Stimulated activated CD4-positive, alpha-beta T cell treated with anti-CD3 and anti-CD28 coated beads, Interleukin-15, amount 100 ng/mL, for 1 hour (primary cell): ENCODE results near the gene KLRC4.
"Not testable (repeated sequence)": the region's sequence is repeated elsewhere in the genome, so short reads cannot be mapped to it uniquely, and the experiment has no call there.

Experiments used
- DNase-seq, 2 donors: peaks; one replicate each; pipeline ENCODE4 v3.0.0-alpha.2; 2020; ENCODE audit warnings: low read depth in 1 of 2, low spot score in 1 of 2

Gene KLRC4

DNA sequence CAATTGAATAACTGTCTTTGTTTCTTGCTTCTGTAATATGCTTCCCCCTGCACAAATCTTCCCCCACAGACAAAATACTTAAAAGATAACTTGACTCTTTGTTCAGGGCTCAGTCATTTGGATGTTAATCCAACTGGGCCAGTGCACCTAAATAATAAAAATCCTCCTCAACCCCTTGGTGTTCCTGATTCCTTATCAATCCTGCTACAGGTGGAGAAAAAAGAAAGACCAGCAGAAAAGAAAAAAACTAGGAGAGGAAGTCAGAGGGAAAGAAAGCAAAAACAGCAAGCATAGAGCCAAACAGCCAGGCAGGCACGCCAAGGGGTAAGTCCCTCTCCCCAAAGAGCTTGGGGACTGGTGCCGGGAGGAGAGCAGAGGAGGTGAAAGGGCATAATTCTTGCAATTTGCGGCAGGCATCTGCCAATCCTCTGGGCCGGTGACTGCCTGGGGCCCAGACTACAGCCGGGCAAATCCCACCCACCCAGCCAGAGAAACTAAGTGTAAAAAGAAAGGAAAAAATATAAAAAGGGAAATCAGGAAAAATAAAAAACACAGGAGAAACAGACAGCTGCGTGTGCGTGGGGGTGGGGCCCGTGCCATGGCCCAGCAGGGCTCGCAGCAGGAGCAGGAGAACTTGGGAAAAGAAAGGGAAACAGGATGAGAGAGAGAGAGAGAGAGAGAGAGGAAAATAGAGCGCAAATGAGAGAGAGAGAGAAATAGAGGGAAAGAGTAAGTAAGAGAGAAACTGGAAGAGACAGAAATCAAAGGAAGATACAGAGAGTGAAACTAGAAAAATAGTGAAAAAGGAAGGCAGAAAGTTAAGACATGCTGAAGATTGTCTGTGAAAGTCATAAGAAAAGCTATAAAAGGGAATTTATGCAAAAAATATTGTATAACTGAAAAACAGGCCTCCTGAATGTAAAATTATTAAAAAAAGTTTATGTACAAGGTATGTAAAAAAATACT lies 41.1 kb downstream of the KLRC4 start:
- no peak for DNase-seq

- DNase-seq, result not testable (repeated sequence)
Observed at GRCh38 chr12:10367714-10368113, 41.8 kb downstream of the KLRC4 start.

DNA sequence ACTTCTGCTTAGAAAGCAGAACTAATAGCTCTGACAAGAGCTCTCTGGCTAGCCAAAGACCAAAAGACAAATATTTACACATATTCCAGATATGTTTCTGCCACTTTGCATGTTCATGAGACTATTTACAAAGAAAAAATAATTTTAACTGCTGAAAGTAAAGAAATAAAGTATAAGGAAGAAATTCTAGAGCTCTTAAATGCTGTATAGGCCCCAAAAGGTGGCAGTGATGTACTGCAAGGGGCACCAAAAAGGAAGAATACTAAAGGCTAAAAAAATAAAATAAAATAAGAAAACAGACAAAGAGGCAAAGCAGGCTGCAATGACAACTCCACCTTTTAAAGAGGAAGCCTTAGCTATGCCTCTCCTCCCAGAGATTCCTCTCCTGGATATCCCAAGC lies 42.7 kb downstream of the KLRC4 start:
- no peak for DNase-seq

DNA sequence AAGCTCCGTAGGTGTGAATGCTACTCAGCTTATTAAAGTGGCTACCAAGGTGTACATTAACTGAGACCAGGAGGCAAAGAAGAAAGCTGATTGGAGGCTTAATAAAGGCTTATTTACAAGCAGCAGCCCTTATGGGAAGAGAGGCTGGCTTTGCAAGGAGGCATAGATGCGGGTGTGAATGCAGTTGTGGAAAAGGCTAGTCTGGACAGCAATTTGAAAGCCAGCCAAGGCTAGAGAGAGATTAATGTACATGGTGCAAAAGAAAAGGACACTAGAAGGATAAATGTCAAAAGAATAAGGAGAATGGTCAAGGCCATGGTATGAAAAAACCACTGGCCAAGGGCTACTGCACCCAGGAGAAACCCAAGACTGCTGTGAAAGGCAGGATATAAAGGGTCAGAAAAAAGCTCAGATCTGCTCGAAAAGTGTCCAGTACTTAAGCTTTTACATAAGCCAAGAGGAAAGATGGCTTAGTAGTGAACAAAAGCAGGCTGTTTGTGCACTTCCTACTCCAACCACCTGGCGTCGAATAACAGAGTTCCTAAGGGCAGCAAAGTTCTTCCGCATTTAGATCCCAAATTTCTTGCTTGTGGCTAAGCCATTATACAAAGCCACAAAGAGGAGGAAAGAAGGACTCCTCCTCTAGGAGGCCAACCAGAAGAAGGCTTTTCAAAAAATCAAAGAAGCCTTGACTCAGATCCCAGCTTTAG lies 43.7 kb downstream of the KLRC4 start:
- no peak for DNase-seq

DNA sequence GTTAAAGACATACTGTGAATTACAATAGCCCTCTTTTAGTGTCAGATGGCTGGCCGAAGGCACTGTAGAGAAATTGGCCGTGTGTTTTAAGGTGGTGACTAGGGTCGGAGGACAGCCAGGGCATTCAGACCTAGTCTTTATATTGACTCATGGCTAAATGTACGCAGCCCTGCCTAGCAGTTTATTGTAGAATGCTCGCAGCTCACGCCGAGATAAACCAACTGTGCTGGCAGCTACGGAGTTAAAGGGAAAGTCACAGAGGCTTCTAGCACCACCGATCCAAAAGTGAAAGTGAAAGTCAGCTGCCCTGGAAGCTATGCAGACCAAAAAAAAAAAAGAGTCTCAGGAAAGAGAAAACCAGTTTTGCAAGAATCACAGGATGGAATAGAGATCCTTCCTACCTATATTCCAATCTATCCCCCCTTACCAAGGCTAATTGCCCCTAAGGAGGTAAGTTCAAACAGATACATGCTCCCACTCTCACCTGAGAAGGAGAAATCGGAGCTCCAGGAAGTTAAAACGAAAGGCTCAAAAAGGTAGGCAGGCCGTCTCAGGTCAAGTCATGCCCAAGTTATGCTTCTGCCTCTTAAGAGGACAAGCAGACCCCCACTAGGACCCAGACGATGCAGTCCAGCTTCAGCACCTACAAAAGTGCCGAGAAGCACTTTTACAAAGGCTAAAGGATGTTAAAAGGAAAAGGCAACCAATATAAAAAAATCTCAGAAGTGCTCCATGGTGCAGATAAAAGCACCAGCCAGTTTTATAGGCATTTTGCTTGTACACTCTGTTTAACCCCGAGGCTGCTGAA lies 44.5 kb downstream of the KLRC4 start:
- DNase-seq, result peak in 1 of 2 donors; percentile 6

DNA sequence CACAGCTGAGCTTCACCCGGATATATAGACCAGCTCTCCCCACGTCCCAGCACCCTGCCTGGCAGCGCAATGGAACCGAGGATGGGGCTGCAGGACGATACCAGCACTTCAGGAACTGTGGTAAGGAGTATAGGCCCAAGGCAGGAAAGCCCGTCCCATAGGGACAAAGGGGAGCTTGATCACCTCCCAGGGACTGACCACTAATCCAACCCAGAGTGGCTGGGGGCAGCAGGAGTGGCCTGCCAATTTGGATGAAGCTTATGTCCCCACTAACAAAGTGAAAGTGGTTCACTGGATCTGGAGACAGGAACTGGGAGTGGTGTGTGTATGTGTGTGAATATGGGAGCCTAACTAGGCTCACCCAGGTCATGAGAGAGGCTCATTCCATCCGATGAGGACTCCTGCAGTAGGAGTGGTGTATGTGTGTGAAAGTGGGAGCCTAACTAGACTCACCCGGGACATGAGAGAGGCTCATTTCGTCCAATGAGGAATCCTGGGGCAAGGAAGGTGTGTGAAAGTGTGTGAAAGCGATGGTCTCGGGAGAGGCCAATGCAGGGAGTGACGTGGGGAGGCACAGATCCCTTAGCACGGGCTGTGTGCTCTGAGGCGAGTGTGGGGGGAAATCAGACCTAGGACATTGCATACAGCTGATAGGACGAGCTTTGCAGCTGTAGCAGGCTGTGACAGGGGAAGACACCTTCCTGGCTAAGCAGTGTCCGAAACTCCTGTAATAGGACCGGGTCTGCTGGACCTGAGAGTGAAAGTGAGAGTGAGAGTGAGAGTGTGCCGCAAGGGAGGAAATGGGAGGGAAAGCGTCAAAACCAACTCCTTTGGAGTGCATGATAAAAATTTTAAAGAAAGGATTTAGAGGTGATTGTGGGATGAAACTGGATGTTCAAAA lies 45.4 kb downstream of the KLRC4 start:
- DNase-seq, result no peak

DNA sequence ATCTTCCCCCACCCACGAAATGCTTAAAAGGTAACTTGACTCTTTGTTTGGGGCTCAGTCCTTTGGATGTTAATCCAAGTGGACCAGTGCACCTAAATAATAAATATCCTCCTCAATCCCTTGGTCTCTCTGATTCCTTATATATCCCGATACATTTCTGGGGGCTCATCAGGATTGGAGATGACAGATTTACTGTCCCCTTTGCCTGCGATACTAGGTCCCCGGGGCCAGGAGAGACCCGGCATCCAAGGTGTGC lies 46.0 kb downstream of the KLRC4 start:
- DNase-seq, result no peak

DNA sequence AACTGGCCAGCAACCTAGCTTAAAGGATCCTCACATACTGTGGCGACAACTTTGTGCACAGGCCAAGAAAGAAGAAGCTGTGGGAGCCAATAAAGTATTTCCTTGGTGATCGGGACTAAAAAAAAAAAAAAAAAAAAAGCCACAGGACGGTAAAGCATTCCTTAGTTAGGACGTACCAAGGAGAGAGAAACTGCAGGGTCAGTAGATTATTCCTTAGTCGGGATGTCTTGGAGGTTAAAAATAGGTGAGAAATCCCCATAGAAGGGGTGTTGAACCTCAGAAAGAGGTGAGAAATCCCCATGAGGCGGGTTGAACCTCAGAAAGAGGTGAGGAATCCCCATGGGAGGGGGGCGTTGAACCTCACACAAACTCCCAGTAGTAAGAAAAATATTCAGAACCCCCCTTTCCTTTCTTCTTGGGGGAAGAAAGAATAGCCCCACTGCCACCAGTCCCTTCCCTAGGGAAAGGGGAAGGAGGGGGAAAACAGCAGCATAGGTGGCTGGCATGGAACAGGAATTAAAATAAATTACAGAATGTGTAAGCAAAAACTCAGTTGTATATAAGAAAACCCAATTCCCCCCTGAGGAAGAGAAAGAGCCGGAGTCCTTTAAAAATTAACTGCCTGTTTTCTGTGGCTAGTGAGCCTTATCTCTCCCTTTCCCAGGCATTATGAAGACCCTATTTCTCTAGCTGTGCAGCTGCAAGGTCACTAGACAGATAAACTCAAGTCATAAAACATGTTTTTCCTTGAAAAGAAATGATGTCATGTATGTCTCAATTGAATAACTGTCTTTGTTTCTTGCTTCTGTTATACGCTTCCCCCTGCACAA lies 46.5 kb downstream of the KLRC4 start:
- no peak for DNase-seq

DNA sequence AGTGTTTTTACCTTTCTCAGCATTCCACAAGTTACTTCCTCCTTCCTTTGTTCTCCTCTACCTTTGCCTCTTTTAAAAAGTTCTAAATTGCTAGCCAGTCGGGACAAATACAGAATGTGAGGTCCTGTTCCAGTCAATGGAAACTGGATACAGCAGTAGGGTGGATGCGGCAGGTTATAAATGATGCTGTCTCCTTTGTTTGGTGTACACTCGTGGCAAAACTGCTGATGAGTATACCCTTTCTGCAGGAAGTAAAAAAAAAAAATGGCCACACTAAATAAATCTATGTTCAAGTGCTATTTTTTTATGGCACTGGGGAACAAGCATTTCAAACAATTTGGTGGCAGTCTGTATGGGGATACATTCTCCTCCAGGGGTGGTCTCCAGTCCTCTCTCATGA lies 47.2 kb downstream of the KLRC4 start:
- DNase-seq, result no peak

DNA sequence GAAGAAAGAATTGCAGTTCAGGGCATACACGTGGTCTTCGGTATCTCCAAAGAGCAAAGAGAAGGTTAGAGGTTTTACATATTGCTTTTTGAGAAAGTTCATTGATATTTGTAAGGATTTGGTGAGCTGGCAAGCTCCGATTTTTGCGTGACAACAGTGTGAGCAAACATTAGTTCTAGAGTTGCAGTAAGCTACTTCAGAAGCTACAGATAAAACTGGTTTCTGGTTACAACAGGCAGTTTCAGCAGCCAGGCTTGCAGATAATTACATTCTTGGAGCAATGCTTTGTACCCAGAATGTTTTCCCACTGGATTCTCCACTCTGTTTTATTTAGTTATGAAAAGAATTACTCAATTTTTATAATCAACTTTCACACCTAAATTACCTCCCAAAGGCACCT lies 47.9 kb downstream of the KLRC4 start:
- DNase-seq, result no peak

DNA sequence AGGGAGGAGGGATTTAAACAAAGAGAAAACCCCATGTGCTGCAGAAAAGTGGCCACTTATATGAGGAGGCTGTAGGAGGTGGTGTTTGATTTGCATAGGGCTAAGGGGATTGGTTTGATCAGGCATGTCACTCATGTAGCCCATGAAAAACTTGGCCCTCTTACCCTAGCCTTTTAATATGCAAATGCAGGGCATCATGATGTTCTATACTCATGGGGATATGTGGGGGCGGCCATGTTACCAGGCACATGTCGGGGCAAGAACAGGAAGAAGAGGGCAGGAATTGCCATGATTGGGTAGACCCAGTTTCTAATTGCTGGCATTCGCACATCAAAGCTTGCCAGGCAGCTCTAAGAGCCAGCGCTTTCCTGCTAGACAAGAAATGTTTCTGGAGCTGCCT lies 48.5 kb downstream of the KLRC4 start:
- DNase-seq, result no peak

GRCh38 chr12:10358969-10359368 lies 50.6 kb downstream of the KLRC4 start:
- DNase-seq, result no peak

DNA sequence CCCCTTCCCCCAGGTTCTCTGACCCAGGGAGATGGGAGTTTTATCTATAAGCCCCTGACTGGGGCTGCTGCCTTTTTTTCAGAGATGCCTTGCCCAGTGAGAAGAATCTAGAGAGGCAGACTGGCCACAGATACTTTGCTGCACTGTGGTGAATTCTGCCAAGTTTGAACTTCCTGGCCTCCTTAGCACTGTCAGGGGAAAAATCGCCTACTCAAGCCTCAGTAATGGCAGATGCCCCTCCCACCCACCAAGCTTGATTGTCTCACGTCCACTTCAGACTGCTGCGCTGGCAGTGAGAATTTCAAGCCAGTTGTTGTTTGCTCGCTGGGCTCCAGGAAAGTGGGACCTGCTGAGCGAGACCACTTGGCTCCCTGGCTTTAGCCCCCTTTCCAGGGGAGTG lies 51.4 kb downstream of the KLRC4 start:
- DNase-seq, result no peak
